HG03097 (cell line): ENCODE measurements around the gene KCNN4.

ENCODE experiments used
- ATAC-seq: cut with Tn5 transposase; IDR thresholded peaks from one replicate; pipeline ENCODE4 v1.9.1; 2021; ENCODE audit not compliant: unreplicated experiment, low FRiP score

KCNN4 gene

DNA sequence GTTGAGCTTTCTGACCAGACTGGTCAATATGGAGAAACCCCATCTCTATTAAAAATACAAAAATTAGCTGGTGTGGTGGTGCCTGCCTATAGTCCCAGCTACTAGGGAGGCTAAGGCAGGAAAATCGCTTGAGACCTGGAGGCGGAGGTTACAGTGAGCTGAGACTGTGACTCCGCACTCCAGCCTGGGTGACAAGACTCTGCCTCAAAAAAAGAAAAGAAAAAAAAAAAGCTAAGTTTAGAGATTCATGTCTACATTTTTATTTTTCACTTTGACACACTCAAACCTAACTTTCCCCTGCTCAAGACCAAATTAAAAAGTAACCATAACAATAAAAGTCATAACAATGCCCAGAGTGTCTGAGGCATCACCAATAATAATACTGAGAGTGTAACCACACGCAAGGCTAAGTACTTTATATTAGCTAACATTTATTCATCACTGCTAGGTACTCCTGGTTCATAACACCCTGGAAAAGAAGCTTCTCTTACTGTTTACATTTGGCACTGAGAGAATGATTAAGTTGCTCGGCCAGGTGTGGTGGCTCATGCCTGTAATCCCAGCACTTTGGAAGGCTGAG, 59.2 kb downstream of the KCNN4 start:
- no peak for ATAC-seq

DNA sequence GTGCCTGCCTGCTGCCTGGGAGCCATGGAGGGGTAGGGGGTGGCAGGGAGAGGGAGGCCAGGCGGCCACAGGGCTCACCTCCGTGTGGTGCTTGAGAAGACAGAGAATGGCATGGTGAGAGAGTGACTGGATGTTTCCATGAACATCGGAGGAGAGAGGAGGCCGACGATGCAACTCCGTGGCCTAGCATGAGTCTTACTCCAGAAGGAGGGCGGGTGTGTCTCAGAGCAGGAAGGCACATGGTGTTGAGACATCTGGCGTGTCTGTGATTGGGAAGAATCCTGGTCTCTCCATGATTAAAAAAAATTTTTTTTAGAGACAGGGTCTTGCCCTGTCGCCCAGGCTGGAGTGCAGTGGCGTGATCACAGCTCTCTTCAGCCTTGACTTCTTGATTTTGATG, 59.8 kb downstream of the KCNN4 start:
- no peak for ATAC-seq

DNA sequence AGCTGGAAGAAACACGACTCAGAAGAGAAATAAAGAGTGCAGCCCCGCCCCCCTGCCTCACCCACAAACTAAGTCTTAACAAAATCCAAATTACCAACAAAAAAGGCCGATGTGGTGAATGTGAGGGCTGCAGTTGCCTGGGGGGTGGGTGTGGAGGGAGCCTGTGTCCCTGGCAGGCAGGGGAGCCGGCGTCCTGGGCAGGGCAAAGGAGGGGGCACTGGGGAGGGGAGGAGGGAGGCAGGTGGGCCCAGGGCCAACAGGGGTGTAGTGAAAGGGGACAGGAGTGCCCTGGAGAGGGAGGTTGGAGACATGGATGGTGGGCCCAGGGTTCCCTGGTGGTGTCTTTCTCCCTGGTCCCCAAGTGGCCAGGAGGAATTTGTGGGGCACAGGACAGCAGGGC, 60.9 kb downstream of the KCNN4 start:
- ATAC-seq = no peak

DNA sequence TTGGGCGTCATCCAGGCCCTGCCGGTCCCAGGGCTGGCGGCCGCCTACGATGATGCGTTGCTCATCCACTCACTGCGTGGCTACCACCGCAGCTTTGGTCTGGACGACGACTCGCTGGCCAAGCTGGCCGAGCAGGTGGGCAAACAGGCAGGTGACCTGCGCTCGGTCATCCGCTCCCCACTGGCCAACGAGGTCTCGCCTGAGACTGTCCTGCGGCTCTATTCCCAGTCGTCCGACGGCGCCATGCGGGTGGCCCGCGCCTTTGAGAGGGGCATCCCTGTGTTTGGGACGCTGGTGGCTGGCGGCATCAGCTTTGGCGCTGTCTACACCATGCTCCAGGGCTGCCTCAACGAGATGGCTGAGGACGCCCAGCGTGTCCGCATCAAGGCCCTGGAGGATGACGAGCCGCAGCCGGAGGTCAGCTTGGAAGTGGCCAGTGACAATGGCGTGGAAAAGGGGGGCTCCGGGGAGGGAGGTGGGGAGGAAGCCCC, 61.4 kb downstream of the KCNN4 start:
- no peak for ATAC-seq

DNA sequence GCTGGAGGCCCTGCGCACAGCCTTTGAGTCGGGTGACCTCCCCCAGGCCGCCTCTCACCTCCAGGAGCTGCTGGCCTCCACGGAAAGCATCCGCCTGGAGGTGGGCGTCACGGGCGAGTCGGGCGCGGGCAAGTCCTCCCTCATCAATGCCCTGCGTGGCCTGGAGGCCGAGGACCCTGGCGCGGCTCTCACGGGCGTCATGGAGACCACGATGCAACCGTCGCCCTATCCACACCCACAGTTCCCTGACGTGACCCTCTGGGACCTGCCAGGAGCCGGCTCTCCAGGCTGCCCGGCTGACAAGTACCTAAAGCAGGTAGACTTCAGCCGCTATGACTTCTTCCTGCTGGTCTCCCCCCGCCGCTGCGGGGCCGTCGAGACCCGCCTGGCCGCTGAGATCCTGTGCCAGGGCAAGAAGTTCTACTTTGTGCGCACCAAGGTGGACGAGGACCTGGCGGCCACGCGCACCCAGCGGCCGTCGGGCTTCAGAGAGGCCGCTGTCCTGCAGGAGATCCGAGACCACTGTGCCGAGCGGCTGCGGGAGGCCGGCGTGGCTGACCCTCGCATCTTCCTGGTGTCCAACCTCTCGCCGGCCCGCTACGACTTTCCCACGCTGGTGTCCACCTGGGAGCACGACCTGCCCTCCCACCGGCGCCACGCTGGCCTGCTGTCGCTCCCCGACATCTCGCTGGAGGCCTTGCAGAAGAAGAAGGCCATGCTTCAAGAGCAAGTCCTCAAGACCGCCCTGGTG, 62.0 kb downstream of the KCNN4 start:
- ATAC-seq = no peak
